ENCODE measurements around the gene XPR1.
"Not testable (repeated sequence)": the region's sequence is repeated elsewhere in the genome, so short reads cannot be mapped to it uniquely, and the experiment has no call there.

XPR1 gene

GRCh38 chr1:180644526-180645192, 12.8 kb downstream of the XPR1 start:
- no peak for DNase-seq

GRCh38 chr1:180645261-180645660, 13.4 kb downstream of the XPR1 start:
- DNase-seq = not testable (repeated sequence)

- no peak for DNase-seq
Observed at GRCh38 chr1:180646093-180646492, 14.3 kb downstream of the XPR1 start.

- no peak for DNase-seq
Observed at GRCh38 chr1:180646547-180646946, 14.7 kb downstream of the XPR1 start.

GRCh38 chr1:180652792-180653191, 21.0 kb downstream of the XPR1 start:
- DNase-seq = no peak

DNA sequence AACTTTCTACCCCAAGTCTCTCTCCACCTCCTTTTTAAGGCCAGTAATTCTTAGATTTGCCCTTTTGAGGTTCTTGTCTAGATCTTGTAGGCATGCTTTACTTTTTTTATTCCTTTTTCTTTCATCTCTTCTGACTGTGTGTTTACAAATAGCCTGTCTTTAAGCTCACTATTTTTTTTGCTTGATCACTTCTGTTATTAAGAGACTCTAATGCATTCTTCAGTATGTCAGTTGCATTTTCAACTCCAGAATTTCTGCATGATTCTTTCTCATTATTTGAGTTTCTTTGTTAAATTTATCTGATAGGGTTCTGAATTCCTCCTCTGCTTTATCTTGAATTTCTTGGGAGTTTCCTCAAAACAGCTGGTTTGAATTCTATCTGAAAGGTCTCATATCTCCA, 30.9 kb downstream of the XPR1 start:
- no peak for DNase-seq

DNA sequence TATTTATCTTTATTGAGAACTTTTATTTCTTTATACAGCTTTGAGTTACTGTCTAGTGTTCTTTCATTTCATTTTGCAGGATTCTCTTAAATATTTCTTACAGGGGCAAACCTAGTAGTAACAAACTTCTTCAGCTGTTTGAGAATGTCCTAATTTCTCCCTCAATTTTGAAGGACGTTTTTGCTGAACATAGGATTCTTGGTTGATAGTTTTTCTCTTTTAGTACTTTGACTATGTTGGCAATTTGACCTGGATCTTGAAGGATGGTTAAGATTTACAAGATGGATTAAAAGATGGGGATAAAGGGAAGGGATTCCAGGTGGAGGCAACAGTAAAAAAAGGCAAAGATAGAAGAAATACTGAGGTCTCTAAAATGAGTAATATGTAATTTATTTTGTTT, 38.9 kb downstream of the XPR1 start:
- no peak for DNase-seq

- no peak for DNase-seq
Observed at GRCh38 chr1:180672105-180672504, 40.3 kb downstream of the XPR1 start.

- no peak for DNase-seq
Observed at GRCh38 chr1:180672505-180672904, 40.7 kb downstream of the XPR1 start.

GRCh38 chr1:180674603-180675530, 43.0 kb downstream of the XPR1 start:
- DNase-seq = no peak

GRCh38 chr1:180675586-180675985, 43.8 kb downstream of the XPR1 start:
- DNase-seq = no peak

- DNase-seq = no peak
Observed at GRCh38 chr1:180680558-180681144, 48.8 kb downstream of the XPR1 start.

DNA sequence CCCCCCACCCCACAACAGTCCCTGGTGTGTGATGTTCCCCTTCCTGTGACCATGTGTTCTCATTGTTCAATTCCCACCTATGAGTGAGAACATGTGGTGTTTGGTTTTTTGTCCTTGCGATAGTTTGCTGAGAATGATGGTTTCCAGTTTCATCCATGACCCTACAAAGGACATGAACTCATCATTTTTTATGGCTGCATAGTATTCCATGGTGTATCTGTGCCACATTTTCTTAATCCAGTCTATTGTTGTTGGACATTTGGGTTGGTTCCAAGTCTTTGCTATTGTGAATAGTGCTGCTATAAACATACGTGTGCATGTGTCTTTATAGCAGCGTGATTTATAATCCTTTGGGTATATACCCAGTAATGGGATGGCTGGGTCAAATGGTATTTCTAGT, 51.3 kb downstream of the XPR1 start:
- not testable (repeated sequence) for DNase-seq

GRCh38 chr1:180691322-180691913, 59.6 kb downstream of the XPR1 start:
- DNase-seq = no peak

GRCh38 chr1:180693564-180694244, 61.9 kb downstream of the XPR1 start:
- DNase-seq = no peak

GRCh38 chr1:180695282-180695681, 63.5 kb downstream of the XPR1 start:
- DNase-seq = no peak

DNA sequence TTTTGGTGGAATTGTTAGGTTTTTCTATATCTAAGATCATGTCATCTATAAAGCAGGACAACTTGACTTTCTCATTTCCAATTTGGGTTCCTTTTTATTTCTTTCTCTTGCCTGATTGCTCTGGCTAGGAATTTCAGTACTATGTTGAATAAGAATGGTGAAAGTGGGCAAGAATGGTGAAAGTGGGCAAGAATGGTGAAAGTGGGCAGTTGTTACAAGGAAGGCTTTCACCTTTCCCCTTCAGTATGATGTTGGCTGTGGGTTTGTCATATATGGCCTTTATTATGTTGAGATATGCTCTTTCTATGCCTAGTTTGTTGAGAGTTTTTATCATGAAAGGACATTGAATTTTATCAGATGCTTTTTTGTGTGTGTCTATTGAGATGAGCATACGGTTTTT, 64.5 kb downstream of the XPR1 start:
- DNase-seq = no peak

GRCh38 chr1:180698580-180698979, 66.8 kb downstream of the XPR1 start:
- no peak for DNase-seq

DNA sequence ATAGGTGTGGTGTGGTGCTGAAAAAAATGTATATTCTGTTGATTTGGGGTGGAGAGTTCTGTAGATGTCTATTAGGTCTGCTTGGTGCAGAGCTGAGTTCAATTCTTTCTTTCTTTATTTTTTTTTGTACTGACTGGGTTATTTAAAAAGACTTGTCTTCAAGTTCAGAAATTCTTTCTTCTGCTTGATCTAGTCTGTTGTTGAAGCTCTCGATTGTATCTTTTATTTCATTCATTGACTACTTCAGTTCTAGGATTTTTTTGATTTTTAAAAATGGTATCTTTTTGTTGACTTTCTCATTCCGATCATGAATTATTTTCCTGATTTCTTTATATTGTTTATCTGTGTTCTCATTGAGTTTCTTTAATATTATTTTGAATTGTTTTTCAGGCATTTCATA, 70.6 kb downstream of the XPR1 start:
- DNase-seq = not testable (repeated sequence)

GRCh38 chr1:180710746-180711145, 78.9 kb downstream of the XPR1 start:
- not testable (repeated sequence) for DNase-seq

- not testable (repeated sequence) for DNase-seq
Observed at GRCh38 chr1:180711260-180711659, 79.4 kb downstream of the XPR1 start.

- DNase-seq = no peak
Observed at GRCh38 chr1:180720753-180721152, 88.9 kb downstream of the XPR1 start.

DNA sequence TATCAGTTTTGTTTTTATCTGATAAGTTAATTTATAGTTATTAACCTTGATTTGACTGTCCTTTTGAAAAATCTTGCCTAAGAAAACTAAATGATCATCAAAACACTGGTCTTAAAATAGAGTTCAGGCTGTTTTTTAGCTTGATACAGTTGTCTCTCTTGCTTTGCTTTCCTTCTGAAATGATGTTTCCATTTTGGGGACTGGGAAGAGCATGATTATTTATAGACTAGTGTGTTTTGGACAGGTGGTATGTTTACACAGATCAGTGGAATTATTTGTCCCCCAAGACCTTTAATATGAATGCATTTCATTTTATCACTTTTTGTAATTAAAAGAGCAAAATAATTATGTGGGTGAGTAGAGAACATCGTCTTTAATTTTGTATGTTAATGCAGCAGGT, 90.8 kb downstream of the XPR1 start:
- no peak for DNase-seq

Measured in activated effector memory CD4-positive, alpha-beta T cell treated with anti-CD3 and anti-CD28 coated beads, Interleukin-2, amount 50 U/mL, for 16 hours (primary cell).